Measurements from ENCODE around the gene EEF2.

Gene EEF2

GRCh38 chr19:3984908-3985642, at the start of gene EEF2:
Gene EEF2, minus strand, starts transcription at chr19:3985463. Its CDS starts 83 bp downstream, at chr19:3985380.
- peak; percentile 83 to 89 (median 86) for DNase-seq

GRCh38 chr19:4034048-4035017, 49.1 kb upstream of the EEF2 start:
- no peak for DNase-seq

GRCh38 chr19:4033028-4033956, 48.0 kb upstream of the EEF2 start:
- DNase-seq: no peak

- DNase-seq: no peak
Observed at GRCh38 chr19:4032436-4032835, 47.2 kb upstream of the EEF2 start.

- DNase-seq: no peak
Observed at GRCh38 chr19:4031420-4031819, 46.2 kb upstream of the EEF2 start.

- DNase-seq: no peak
Observed at GRCh38 chr19:4030981-4031380, 45.7 kb upstream of the EEF2 start.

GRCh38 chr19:4030552-4030951, 45.3 kb upstream of the EEF2 start:
- no peak for DNase-seq

GRCh38 chr19:4029247-4029614, 44.0 kb upstream of the EEF2 start:
- no peak for DNase-seq

GRCh38 chr19:4028334-4029246, 43.3 kb upstream of the EEF2 start:
- no peak for DNase-seq

GRCh38 chr19:4027146-4027545, 41.9 kb upstream of the EEF2 start:
- DNase-seq: no peak

- DNase-seq: no peak
Observed at GRCh38 chr19:4025317-4025716, 40.1 kb upstream of the EEF2 start.

GRCh38 chr19:4023600-4024398, 38.5 kb upstream of the EEF2 start:
- no peak for DNase-seq

GRCh38 chr19:4019578-4019977, 34.3 kb upstream of the EEF2 start:
- no peak for DNase-seq

- DNase-seq: no peak
Observed at GRCh38 chr19:4018775-4019504, 33.7 kb upstream of the EEF2 start.

- no peak for DNase-seq
Observed at GRCh38 chr19:4018140-4018613, 32.9 kb upstream of the EEF2 start.

GRCh38 chr19:4016903-4017638, 31.8 kb upstream of the EEF2 start:
- DNase-seq: no peak

- no peak for DNase-seq
Observed at GRCh38 chr19:4016486-4016885, 31.2 kb upstream of the EEF2 start.

- DNase-seq: no peak
Observed at GRCh38 chr19:4015705-4016402, 30.6 kb upstream of the EEF2 start.

Data from activated naive CD4-positive, alpha-beta T cell (primary cell).